Activated CD4-positive, alpha-beta T cell treated with anti-CD3 and anti-CD28 coated beads, Interleukin-2, Interleukin-4, amounts not matched to agents 100 ng/mL and 50 ng/mL, durations not matched to agents 16 hours and 8 hours (primary cell): ENCODE results near the gene SLPI.

Experiments
- DNase-seq: peaks from one replicate; pipeline ENCODE4 v3.0.0-alpha.2; 2020; ENCODE audit warnings: low spot score

Gene SLPI

GRCh38 chr20:45212836-45213235 is 41.5 kb downstream of the SLPI start:
- no peak for DNase-seq

GRCh38 chr20:45211569-45212474 is 42.5 kb downstream of the SLPI start:
- no peak for DNase-seq

GRCh38 chr20:45209924-45210323 is 44.4 kb downstream of the SLPI start:
- DNase-seq: no peak

GRCh38 chr20:45206725-45207124 is 47.6 kb downstream of the SLPI start, which contains the start of gene SEMG1:
TSS of gene SEMG1 (plus strand) at chr20:45207033. CDS start at chr20:45207054, 21 bp downstream.
- no peak for DNase-seq
